HG02840 (cell line): ENCODE data around the gene TMED3.
"Not testable (repeated sequence)": the region's sequence is repeated elsewhere in the genome, so short reads cannot be mapped to it uniquely, and the experiment has no call there.

Source experiments
- ATAC-seq: cut with Tn5 transposase; IDR thresholded peaks from one replicate; pipeline ENCODE4 v1.9.1; 2021; ENCODE audit warnings: mild to moderate bottlenecking, moderate library complexity, moderate number of reproducible peaks; ENCODE audit not compliant: unreplicated experiment, low FRiP score

TMED3 gene

GRCh38 chr15:79315623-79316328 lies 4.9 kb downstream of the TMED3 start:
- ATAC-seq = no peak

- ATAC-seq = no peak
These were observed 6.0 kb downstream of the TMED3 start for GRCh38 chr15:79316864-79317263.

- not testable (repeated sequence) for ATAC-seq
These were observed 9.1 kb downstream of the TMED3 start for GRCh38 chr15:79319973-79320372.

- ATAC-seq = no peak
These were observed 11.0 kb downstream of the TMED3 start for GRCh38 chr15:79321876-79322275.

- no peak for ATAC-seq
These were observed 11.4 kb downstream of the TMED3 start for GRCh38 chr15:79322306-79322705.

- ATAC-seq = no peak
These were observed 12.0 kb downstream of the TMED3 start for GRCh38 chr15:79322945-79323344.

- no peak for ATAC-seq
These were observed 18.3 kb downstream of the TMED3 start for GRCh38 chr15:79329171-79329611.

- no peak for ATAC-seq
These were observed 22.1 kb downstream of the TMED3 start for GRCh38 chr15:79332824-79333510.

GRCh38 chr15:79337591-79337990 lies 26.7 kb downstream of the TMED3 start:
- ATAC-seq = no peak

- ATAC-seq = no peak
These were observed 28.8 kb downstream of the TMED3 start for GRCh38 chr15:79339588-79340314.

GRCh38 chr15:79340315-79340602 lies 29.3 kb downstream of the TMED3 start:
- ATAC-seq = no peak

GRCh38 chr15:79341396-79341795 lies 30.5 kb downstream of the TMED3 start:
- ATAC-seq = no peak

- ATAC-seq = no peak
These were observed 38.6 kb downstream of the TMED3 start for GRCh38 chr15:79349525-79349924.

- no peak for ATAC-seq
These were observed 41.3 kb downstream of the TMED3 start for GRCh38 chr15:79352206-79352605.

- ATAC-seq = no peak
These were observed 46.7 kb downstream of the TMED3 start for GRCh38 chr15:79357566-79357965.

GRCh38 chr15:79358069-79358468 lies 47.2 kb downstream of the TMED3 start:
- no peak for ATAC-seq

GRCh38 chr15:79364571-79365240 lies 53.8 kb downstream of the TMED3 start:
- no peak for ATAC-seq

- no peak for ATAC-seq
These were observed 54.9 kb downstream of the TMED3 start for GRCh38 chr15:79365765-79366164.

GRCh38 chr15:79366691-79367090 lies 55.8 kb downstream of the TMED3 start:
- ATAC-seq = no peak

- no peak for ATAC-seq
These were observed 59.8 kb downstream of the TMED3 start for GRCh38 chr15:79370716-79371115.

- ATAC-seq = no peak
These were observed 60.7 kb downstream of the TMED3 start for GRCh38 chr15:79371591-79371990.
